Left forelimb (tissue), 1 donor: ENCODE data around the gene TTC13.
"Not testable (repeated sequence)": the region's sequence is repeated elsewhere in the genome, so short reads cannot be mapped to it uniquely, and the experiment has no call there.

Experiments
- DNase-seq: peaks from one replicate; pipeline ENCODE4 v3.0.0-alpha.2; 2018; ENCODE audit warnings: low spot score

TTC13 gene

DNA sequence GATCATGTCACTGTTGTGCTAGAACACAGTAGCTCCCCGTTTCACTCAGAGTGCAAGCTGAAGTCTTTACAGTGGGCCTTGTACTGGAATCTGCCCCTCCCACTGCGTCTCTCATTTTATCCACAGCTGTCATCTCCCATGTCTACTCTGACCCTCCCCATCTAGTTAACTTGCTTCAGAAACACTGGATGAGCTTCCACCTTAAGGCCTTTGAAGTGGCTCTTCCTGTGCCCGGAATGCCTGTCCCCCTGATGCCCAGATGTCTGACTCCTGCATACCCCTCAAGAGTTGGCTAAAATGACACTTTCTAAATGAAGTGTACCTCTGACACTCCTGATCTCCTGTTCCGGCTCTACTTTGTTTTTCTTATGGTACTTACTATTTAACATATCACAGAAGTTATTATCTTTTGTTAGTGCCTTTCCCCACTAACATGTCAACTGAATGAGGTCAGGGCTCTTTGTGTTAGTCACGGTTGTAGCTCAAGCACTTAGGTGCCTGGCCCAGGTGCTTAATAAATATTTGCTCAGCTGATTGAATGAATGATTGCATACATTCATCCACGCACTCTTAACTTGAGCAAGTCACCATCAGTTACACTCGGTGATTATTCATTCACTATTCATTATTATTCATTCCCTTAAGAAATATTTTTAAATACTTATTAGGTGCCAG is 13.6 kb upstream of the TTC13 start:
- DNase-seq: no peak

DNA sequence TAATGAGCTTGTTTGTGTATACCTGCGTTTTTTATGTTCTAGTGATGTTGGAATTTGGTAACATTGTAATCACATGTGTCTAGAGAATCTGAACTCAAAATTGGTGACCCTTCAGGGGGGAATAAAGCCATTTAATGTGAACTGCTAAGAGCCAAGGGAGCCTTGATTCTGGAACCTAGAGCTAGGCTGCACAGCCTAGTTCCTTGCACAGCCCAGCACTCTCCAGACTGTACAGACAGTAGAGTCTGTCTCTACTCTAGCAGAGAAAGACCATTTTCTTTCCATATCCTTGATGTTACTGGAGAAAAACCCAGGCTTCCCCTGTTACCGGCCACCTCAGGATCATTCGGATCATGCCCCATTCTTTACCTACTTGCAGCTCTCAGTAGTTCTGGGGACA is 8.8 kb upstream of the TTC13 start:
- DNase-seq: no peak

DNA sequence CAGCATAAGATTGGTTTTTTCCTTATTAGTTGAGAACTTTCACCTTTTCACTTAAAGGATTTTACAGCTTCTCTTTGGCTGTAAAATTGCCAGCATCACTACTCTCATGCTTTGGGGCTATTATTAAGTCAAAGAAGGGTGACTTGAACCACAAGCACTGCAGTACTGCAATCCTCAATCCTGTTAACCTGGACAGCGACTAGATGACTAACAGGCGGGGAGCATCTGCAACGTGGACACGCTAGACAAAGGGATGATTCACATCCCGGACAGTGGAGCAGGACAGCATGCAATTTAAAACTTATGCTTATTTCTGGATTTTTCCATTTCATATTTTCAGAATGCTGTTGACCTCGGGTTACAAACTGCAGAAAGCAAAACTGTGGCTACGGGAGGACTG is 8.3 kb upstream of the TTC13 start:
- no peak for DNase-seq

DNA sequence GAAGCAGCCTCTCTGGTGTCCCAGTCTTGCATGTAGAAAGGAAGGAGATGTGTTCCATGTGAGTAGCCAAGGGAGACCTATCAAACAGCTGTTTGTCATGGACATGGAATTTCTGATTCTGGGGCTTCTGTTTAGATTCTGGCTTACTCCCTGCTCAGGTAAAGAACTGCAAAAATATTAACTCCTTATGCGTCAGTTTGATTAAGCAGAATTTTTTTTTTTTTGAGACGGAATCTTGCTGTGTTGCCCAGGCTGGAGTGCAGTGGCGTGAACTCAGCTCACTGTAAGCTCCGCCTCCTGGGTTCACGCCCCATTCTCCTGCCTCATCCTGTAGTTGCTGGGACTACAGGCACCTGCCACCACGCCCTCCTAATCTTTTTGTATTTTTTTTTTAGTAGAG is 7.0 kb upstream of the TTC13 start:
- no peak for DNase-seq

DNA sequence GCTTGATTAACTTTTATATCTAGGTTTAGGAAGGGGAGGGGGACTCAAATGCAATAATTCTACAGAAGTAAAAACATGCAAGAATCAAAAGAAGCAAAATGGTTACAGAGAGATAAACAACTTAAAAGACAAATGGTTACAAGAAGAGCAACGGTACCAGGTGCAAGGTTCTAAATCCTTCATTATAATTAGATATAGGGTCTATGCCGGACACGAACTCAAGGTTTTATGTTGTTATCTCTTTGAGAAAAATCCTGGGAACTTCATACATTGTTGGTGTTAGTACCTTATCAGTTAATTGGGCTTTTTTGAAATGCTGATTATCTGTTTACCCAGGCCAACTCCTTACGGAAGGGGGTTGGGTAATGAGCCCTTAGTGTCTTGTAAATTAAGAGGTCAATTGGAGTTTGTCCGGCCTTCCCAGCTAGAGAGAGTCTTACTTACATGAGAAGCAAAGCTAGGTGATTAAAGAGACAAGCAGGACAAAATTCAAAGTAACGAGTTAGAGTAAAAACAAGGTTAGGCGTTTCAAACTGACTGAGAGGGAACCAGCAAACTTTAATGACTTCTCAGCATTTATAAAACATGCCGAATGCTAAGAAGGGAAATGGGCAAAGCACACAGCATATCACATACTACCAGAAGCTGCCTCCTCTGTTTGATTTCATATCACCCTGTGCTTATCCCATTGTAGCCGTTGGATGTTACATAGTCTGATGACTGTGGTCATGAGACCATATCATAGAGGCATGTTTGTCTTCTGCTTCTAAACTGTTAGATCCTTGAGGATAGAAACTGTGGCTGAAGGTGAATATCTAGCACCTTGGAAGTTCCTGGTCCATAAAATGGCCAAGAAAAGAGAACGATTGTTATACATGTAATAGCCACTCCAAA is 6.2 kb upstream of the TTC13 start:
- not testable (repeated sequence) for DNase-seq

DNA sequence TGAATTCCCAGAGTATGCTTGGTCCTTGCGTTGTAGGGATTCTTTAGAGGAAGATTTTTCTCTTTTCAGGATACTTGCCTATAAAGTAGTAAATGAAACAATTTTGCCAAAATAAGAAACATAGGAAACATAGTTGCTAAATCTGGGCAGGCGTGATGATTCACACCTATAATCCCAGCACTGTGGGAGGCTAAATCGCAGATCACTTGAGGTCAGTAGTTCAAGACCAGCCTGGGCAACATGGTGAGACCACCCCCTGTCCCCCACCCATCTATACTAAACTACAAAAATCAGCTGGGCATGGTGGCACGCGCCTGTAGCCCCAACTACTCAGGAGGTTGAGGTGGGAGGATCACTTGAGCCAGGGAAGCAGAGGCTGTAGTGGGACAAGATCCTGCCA is 5.2 kb upstream of the TTC13 start:
- no peak for DNase-seq

DNA sequence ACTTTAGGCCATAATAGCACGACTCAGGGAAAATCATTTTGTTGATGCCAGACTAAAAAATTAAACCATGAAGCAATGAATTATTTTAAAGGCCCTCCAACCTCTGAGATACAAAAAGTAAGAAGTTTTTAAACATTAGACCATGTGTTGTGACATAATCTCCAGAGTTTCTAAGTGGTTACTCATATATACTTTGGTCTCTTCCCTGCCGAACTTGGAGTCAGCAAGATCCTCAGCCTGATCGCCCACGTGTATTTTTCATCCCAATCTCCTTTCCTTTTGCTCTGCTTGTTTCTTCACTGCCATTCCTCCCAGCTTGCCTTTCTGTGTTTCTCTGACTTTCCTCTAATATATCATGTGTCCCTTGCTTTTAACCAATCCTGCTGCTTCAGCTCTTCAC is 4.0 kb upstream of the TTC13 start:
- DNase-seq: no peak

DNA sequence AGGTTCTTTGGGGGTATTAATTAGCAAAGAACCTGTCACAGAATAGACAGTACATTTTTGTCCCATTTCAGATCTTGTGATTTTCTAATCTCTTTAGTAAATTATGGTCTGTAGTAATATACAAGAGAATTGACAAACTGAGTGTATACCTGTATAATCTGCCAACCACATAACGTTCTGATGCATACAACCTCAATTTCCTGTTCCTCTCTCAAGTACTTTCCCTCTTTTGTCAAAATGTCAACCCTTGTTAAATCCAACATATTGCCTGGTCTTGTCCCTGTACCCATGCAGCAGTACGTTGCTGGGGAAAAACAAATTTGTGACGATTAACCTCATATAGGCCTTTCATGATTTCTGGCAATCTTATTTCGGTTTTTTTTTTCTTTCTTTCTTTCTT is 1.3 kb upstream of the TTC13 start:
- no peak for DNase-seq

DNA sequence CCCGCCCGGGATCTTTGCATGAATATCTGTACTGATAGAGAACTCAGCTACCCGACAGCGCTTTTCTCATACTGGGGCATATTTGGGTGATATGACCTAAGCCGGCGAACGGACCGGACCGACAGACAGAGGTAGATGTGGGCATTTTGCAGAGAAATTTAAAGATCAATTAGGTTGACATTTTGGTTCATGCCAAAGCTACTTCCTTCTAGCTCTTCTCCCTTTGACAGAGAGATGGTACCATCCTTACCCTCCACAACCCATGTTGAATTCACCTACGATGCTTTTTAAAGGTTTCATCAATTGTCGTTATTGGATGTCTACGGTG is 692 bp upstream of the TTC13 start:
- DNase-seq: no peak

DNA sequence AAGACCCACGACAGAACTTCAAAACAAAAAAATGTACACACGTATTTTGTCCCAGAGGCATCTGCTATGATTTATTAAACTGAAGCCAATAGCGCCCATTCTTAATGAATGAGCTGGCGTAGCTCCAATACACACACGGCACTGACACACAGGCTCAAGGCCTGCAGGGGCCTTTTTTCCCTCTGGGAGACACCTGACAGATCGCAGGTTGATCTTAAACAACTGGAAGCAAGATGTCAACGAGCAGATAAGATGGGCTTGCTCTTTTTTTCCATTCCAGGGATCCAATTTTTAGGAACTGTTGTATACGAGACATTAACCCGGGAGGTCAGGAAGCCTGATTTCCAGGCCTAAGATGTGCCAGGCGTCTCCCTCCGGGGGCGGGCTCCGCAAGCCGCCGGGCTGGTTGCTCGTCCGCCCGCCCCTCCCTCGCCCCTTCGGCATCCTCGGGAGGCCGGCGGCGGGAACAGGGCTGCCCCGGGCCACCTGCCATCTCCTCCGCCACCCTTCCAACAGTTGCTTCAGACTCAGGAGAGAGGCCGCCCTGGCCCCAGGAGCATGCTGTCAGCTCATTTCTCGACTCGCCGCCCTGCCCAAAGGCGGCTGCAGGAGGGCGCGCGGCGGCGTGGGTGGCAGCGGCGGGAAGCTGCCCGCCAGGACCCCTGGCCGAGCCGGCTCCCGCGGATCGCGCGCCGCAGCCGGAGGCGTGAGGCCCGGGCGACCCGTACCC is 735 bp downstream of the TTC13 start:
- no peak for DNase-seq

DNA sequence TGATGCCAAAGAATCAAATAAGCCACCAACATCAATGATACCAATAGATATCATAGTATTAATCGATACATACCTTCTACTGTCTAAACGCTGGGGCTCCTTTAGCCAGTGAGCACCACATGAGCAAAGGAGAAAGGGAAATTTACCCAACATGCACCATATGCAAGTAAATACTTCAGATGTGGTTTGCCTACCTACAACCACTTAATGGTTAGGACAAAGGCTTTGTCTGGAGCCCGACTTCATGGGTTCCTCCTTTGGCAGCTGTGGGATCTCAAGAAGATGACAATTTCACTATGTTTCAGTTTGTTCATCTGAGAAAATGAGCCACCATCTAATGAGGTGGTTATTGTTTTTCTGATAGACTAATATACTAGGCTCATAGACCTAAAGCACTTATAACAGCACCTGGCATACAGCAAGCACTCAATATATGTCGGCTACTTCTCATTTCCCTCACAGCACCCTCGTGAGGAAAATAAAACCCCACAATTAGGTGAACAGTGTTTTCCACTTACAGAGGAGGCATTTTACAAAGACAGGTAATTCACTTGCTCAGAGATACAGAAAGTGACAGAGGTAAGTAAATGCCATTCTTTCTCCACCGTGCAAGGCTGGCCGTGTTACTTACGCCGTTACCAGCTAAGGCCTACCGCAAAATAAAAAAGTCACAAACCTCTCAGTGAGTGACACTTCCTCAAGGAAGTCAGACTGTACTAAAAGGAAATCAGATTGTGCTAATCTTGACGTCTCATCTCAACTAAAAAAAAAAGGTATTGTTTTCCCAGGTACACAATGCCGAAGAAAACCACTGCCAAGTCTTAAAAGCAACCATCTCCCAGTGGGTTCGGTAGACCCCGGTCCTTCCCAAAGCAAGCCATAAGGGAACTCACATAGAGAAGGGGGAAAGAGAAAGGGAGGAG is 1.6 kb downstream of the TTC13 start:
- DNase-seq: no peak

DNA sequence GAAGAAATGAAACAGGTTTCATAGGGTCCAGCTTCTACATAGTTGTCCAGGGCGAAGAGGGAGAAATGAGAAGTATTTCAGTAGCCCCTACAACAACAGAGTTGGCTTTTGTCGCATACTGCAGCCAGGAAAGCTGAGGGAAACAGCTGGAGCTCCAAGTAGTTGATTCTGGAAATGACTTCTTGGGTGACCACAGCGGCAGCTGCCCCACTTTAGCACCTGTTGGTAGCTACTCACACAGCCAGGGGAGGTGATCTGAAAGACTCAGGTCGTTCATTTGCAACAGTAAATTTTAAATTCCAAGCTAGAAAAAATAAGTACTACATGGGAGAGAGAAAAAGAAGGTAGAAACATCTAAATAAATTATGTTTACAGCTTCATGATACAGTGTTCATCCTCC is 2.3 kb downstream of the TTC13 start:
- DNase-seq: no peak

DNA sequence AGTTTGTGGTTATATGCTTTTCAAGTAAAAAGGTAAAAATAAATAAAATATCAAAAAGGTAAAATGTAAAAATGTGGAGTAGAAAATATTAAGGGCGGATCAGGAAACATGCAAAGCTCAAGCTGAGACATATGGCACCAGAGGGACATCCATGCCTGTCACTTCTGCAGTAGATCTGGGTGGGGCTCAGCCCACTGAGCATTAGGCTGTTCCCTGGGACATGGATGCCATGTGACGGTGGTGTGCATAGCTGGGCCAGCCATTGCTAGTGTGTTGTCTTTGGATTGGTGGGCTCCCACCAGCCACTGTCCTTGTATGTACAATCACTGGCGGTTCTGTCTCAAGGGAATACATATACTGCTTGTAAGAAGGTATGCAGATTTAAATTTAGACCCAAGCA is 3.0 kb downstream of the TTC13 start:
- DNase-seq: no peak

DNA sequence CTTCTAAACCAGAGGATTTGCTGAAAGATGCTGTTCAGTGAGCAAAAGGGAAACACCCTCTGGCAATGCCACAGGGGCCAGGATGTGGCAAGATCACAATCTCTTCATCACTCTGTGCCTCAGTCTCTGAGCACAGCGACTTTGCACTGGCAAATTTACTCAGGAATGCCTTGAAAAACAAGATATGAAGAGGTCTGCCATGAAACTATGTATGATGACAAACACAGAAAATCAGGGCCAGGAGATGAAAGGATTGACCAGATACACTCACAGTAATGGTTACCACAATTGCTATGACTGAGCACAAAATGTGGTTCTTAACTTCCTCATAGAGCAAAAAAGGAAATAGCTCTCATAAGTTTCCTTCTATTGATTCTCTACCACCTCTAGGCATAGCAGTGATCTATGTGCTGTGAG is 5.8 kb downstream of the TTC13 start:
- no peak for DNase-seq

DNA sequence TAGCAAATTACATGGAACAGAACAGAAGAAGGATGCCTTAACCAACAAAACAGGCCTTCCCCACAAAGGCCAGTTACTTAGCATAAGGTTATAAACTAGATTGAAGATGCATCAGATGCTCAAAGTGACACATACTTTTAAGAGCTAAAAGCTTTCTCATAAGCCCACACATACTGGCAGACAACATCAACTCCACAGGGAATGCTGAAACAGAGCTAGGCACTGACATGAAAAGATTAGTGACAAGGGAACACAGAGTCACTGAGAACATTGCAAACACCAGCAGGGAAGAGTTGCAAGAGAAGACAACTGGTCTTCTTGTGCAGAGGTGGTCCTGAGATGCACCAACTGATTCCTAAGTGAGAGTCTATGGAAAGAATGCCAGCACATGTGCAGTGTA is 6.9 kb downstream of the TTC13 start:
- no peak for DNase-seq

DNA sequence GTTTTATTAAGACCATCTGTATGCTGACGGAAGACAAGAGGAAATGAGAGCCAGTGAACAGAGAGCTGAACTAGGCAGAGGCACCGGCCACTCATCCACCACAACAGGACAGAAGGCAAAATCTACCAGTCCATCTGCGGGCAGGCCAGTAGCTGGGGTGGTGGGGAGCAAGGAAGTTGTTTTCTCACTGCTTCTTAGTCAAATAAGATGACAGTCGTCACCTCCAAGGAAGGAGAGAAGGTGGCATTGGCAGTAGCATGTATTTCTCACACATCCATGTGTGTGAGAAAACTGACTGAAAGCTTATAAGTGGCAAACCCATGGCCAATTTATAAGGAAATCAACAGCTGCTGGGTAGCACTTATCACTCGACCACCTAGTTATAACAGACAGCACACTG is 8.2 kb downstream of the TTC13 start:
- DNase-seq: no peak

DNA sequence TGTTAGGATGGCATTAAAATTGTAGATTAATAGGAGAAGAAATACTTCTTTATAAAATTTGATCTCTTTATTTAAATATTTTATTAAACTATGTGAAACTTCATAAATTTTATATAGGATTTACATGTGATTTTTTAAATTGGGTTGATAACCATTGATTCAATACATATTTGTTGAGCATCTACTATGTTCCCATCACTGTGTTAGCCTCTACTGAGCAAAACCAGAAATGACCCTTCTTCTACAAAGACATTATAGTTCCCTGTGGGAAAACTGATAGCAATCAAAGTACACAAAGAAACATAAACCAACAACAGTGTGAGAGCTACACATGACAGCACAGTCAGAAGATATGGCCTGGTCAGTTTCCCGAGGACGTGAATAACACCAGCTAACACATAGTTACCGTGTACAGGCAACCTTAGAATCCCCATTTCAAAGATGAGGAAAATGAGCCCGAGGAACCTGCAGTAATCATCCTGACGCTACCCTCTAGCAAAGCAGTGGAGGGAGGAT is 12.2 kb downstream of the TTC13 start:
- DNase-seq: no peak

DNA sequence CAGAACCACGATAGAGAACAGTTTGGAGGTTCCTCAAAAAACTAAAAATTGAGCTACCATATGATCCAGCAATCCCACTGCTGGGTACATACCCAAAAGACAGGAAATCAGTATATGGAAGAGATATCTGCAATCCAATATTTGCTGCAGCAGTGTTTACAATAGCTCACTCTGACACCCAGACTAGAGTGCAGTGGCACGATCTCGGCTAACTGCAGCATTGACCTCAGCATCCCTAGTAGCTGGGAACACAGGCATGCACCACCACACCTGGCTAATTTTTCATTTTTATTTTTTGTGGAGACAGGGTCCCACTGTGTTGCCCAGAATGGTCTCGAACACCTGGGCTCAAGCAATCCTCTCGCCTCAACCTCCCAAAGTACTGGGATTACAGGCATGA is 13.1 kb downstream of the TTC13 start:
- no peak for DNase-seq

DNA sequence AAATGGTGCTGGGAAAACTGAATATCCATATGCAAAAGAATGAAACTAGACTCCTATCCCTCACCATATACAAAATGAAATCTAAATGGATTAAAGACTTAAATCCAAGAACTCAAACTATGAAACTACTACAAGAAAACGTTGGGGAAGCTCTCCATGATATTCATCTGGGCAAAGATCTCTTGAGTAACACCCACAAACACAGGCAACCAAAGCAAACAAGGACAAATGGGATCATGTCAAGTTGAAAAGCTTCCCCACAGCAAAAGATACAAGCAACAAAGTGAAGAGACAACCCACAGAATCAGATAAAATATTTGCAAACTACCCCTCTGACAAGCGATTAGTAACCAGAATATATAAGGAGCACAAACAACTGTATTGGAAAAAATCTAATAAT is 13.8 kb downstream of the TTC13 start:
- no peak for DNase-seq

DNA sequence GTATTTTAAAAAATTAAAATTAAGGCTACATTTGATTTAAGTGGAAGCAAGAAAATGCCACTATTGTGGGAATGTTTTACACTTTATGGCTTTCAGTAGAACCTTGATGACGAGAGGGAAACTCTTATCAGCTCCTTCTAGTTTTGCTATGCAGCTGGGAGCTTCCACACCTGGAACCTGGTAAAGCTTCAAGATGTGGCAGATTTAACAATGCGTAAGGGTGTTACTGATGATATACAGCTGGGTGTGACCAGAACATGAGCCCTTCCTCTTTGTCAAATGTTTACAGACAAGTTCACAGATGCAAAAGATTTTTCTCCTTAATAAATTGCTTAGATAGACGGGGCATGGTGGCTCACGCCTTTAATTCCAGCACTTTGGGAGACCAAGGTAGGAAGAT is 20.3 kb downstream of the TTC13 start:
- no peak for DNase-seq

DNA sequence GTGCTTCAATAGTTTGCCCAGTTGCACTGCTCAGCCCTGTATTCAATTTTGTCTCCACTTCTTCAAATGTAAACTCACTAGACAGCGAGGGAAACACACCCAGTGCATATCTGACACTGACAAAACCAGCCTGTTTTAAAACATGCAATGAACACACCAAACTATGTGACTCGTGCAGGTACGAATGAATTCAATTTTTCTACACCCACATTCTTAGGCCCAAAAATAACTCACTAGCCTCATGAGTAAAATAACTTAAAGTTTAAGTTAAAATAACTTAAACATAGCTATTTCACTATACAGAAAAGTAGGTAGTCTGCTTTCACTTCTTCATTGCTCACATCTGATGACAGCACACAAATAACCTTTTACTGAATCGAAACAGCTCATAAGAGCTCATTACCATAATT is 21.1 kb downstream of the TTC13 start:
- no peak for DNase-seq

DNA sequence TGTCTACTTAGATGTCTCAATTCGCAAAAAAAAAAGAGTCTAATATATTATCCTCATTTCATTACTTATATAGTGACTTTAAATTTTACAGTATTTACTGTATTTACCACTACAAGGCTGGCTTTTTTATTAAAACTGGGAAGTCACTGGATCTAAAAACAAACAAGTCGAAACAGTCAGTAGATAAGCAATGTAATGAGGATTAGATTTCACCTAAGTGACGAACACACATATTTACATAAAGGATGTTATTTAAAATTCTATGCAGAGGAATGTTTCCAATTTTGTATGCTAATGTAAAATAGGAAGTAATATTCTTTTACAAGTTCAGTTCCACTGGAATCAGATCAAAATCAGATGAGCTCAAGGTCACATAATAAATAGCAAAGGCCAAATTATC is 28.3 kb downstream of the TTC13 start:
- DNase-seq: no peak
